Measurements from ENCODE around the gene SERBP1.

DNA sequence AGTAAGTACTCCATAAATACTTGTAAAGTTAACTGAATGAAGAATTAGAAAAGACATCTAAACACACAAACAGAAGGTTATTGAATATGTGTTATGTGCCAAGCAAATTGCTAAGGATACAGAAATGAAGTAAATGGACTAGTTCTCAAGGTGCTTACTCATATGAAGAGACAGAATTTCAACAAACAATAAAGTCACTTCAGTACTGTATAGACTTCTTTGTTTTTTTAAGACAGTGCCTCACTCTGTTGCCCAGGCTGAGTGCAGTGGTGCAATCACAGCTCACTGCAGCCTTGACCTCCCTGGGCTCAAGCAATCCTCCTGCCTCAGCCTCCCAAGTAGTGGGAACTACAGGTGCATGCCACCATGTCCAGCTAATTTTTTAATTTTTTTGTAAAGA, 57.3 kb downstream of the SERBP1 start:
- TF ChIP-seq CTCF (IDR thresholded peaks at IDR 0.05) (no peak), EP300 (IDR thresholded peaks at IDR 0.05) (no peak), POLR2A (IDR thresholded peaks at IDR 0.05) (no peak)
